BLaER1 treated with 17β-estradiol and CSF1 and Interleukin-3, amounts not matched to agents 10 nM and 100 nM (cell line): ENCODE data around the gene GOLGA6L26.
"Not testable (repeated sequence)": the region's sequence is repeated elsewhere in the genome, so short reads cannot be mapped to it uniquely, and the experiment has no call there.

Experiments
- H3K27ac ChIP-seq, 11 experiments: shearing (Covaris generic); formaldehyde crosslinking; 2 replicates each; pipeline ENCODE4 v1.8.1; 2022
- H3K27me3 ChIP-seq, 11 experiments: shearing (Covaris generic); formaldehyde crosslinking; 2 replicates each; pipeline ENCODE4 v1.8.1; 2022
- H3K36me3 ChIP-seq, 11 experiments: shearing (Covaris generic); formaldehyde crosslinking; 2 replicates each; pipeline ENCODE4 v1.8.1; 2022
- H3K4me1 ChIP-seq, 10 experiments: shearing (Covaris generic); formaldehyde crosslinking; 2 replicates each; pipeline ENCODE4 v1.8.1; 2022
- H3K4me2 ChIP-seq, 11 experiments: shearing (Covaris generic); formaldehyde crosslinking; 2 replicates each; pipeline ENCODE4 v1.8.1; 2022
- H3K4me3 ChIP-seq, 10 experiments: shearing (Covaris generic); formaldehyde crosslinking; 2 replicates each; pipeline ENCODE4 v1.8.1; 2022
- H3K9ac ChIP-seq, 11 experiments: shearing (Covaris generic); formaldehyde crosslinking; 2 replicates each; pipeline ENCODE4 v1.8.1; 2022
- H3K9me3 ChIP-seq, 11 experiments: shearing (Covaris generic); formaldehyde crosslinking; replicated peaks in 1 of 11; 2 replicates each; pipeline ENCODE4 v1.8.1; 2022
- H4K20me1 ChIP-seq, 11 experiments: shearing (Covaris generic); formaldehyde crosslinking; 2 replicates each; pipeline ENCODE4 v1.8.1; 2022
- Cebpa-rat ChIP-seq, 11 experiments: shearing (Covaris generic); IDR thresholded peaks; 2 replicates each; pipeline ENCODE4 v1.8.1; 2022

Gene GOLGA6L26

GRCh38 chr15:23370578-23370977 is 36.6 kb upstream of the GOLGA6L26 start:
- peaks cover 22 to 37% (median 31%) of the 10 kb centered on the region in 10 experiments for H3K4me1 ChIP-seq
- no peak overlapping the region for H3K4me3 ChIP-seq
- no peak for TF ChIP-seq Cebpa-rat (IDR thresholded peaks at IDR 0.05)
- H3K27ac ChIP-seq = no peak overlapping the region; a peak in 1 of 22 replicates
- H3K9ac ChIP-seq = no peak overlapping the region
- peak overlapping the region; percentile 22 to 94 (median 74); a peak in 20 of 22 replicates for H3K4me2 ChIP-seq
- no peaks in the 10 kb centered on the region for H3K27me3 ChIP-seq
- H3K36me3 ChIP-seq = no peaks in the 10 kb centered on the region
- no peaks in the 10 kb centered on the region for H4K20me1 ChIP-seq
- peaks cover 0 to 21% (median 17%) of the 10 kb centered on the region in 11 experiments; a peak in 14 of 22 replicates for H3K9me3 ChIP-seq

- not testable (repeated sequence) for H4K20me1 ChIP-seq, H3K36me3 ChIP-seq, H3K4me3 ChIP-seq, H3K4me1 ChIP-seq, H3K27me3 ChIP-seq, H3K27ac ChIP-seq, H3K4me2 ChIP-seq, H3K9me3 ChIP-seq, H3K9ac ChIP-seq
These were observed 30.3 kb upstream of the GOLGA6L26 start for GRCh38 chr15:23364261-23364660.

- not testable (repeated sequence) for H3K36me3 ChIP-seq, H3K27me3 ChIP-seq, H3K4me1 ChIP-seq, H3K4me2 ChIP-seq, H3K9ac ChIP-seq, H3K4me3 ChIP-seq, H3K27ac ChIP-seq, H3K9me3 ChIP-seq, H4K20me1 ChIP-seq
These were observed 28.6 kb upstream of the GOLGA6L26 start for GRCh38 chr15:23362622-23363021.

DNA sequence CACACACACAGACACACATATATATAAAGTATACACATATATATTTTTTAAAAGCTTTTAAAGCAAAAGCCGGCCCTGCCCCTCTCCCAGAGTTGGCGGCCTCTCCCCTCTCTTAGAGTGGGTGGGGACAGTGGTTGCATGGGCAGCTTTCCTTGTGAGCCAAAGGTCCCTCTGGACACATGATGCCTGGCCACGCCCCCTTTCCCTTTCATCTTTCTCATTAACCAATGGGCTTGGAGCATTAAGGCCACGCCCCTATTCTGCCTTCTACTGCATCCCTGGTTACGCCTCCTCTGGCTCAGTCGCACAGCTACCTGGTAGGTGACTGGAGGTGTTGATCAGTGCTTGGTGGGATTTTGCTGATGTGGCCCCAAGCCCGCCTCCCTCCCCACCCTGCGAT is 20.5 kb upstream of the GOLGA6L26 start, which contains the start of gene GOLGA8S:
Gene GOLGA8S, plus strand, starts transcription at position 301 of the 400 bp plus-strand sequence. Its CDS starts 62 bp downstream, at position 363.
- not testable (repeated sequence) for H4K20me1 ChIP-seq, H3K4me2 ChIP-seq, H3K27ac ChIP-seq, H3K27me3 ChIP-seq, H3K4me1 ChIP-seq, H3K9me3 ChIP-seq, H3K36me3 ChIP-seq, H3K9ac ChIP-seq, H3K4me3 ChIP-seq

DNA sequence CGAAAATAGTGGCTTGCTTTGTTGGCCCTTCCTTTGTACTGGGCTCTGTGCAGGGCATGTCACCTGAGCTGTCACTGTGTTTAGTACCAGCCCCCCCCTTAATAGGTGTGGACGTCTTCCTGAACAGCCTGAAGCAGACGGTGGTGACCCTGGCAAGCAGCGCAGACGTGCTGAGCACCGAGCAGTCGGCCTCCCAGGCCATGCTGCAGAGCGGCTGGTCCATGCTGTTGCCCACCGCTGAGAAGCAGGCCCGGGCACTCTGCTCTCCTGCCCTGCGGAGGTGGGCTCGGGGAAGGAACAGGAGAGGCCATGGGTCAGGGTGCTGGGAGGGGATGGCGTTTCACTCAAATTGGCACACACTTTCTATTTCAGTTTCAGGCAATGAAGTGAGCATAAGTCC is 22.8 kb downstream of the GOLGA6L26 start:
- not testable (repeated sequence) for H3K9ac ChIP-seq, H4K20me1 ChIP-seq, H3K4me2 ChIP-seq, H3K4me3 ChIP-seq, H3K27me3 ChIP-seq, H3K36me3 ChIP-seq, H3K27ac ChIP-seq, H3K4me1 ChIP-seq, H3K9me3 ChIP-seq

DNA sequence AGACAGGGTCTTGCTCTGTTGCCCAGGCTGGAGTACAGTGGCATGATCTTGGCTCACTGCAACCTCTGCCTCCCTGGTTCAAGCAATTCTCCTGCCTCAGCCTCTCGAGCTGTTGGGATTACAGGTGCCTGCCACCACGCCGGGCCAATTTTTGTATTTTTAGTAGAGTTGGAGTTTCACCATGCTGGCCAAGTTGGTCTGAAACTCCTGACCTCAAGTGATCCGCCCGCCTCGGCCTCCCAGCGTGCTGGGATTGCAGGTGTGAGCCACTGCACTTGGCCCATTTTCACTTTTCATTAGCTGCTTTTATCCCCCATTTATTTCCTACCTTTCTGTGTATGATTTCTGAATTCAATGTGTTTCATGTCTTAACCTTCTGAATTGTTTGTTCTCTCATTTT is 28.1 kb downstream of the GOLGA6L26 start:
- not testable (repeated sequence) for H3K4me2 ChIP-seq, H3K4me3 ChIP-seq, H3K9me3 ChIP-seq, H3K27ac ChIP-seq, H3K9ac ChIP-seq, H3K4me1 ChIP-seq, H3K36me3 ChIP-seq, H4K20me1 ChIP-seq, H3K27me3 ChIP-seq

DNA sequence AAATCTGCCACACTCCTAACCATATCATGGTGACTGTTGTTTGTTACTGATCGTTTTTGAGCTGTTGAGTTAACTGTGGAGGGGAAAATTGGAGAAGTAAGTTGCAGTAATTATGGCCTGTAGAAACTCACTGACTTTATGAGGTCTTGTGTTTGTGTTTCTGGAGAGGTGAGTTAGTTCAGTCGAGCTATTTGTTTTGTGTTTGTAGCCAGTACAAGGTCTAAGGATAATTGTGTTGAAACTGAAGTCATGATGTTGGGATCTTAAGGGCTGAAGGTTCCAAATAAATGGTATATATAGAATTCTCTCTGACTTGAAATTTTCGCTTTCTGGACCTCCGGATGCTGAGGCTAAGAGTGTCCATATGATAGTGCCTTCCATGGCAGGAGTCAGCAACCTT is 29.2 kb downstream of the GOLGA6L26 start:
- H3K27ac ChIP-seq, H3K4me1 ChIP-seq, H3K9ac ChIP-seq, H3K36me3 ChIP-seq, H3K27me3 ChIP-seq, H3K9me3 ChIP-seq, H3K4me2 ChIP-seq, H3K4me3 ChIP-seq, H4K20me1 ChIP-seq: not testable (repeated sequence)

- H3K9me3 ChIP-seq, H3K27me3 ChIP-seq, H3K9ac ChIP-seq, H3K4me2 ChIP-seq, H3K4me1 ChIP-seq, H3K4me3 ChIP-seq, H3K36me3 ChIP-seq, H4K20me1 ChIP-seq, H3K27ac ChIP-seq: not testable (repeated sequence)
These were observed 29.7 kb downstream of the GOLGA6L26 start for GRCh38 chr15:23304267-23304666.

GRCh38 chr15:23303654-23304053 is 30.3 kb downstream of the GOLGA6L26 start:
- H3K4me2 ChIP-seq, H3K36me3 ChIP-seq, H4K20me1 ChIP-seq, H3K9me3 ChIP-seq, H3K9ac ChIP-seq, H3K4me1 ChIP-seq, H3K27ac ChIP-seq, H3K27me3 ChIP-seq, H3K4me3 ChIP-seq: not testable (repeated sequence)

DNA sequence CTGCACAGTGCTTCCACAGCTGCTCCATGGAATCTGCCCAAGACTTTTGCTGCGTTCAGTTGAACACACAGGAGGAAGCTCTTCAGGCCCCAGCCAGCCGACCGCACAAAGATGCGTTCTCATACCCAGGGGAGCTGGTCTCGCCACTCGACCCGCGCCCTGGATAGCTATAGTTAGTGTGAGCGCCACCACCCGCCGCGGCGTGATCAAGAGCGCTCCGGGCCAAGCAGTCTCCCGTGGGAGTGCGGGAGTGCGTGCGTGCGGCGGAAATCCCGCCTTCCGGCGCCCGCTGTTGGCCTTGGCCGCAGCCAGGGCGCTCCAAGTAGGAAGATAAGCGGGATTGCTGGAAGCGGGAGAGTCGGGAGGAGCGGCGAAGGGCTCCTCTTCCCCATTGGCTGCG is 30.8 kb downstream of the GOLGA6L26 start:
- not testable (repeated sequence) for H3K4me3 ChIP-seq, H3K9ac ChIP-seq, H3K27ac ChIP-seq, H3K9me3 ChIP-seq, H3K27me3 ChIP-seq, H3K36me3 ChIP-seq, H3K4me1 ChIP-seq, H3K4me2 ChIP-seq, H4K20me1 ChIP-seq
